PC-9 (cell line): ENCODE data around the gene ATP1A4. TPM values are rescaled to one million over a fixed set of nuclear protein-coding genes. Genes with fewer than 3 reads are reported as not detected.

Source experiments
- BruUV-seq: library from RNA; stranded (reverse); fragments of 400-500 nt; replicated peaks from 2 replicates; lab custom pipeline; 2021; lab: Mats Ljungman, UMichigan
- CTCF ChIA-PET: fragments of 300-600 bp; sonication (Branson Sonifier 250); formaldehyde crosslinking; loops from one replicate; lab custom pipeline; 2022; ENCODE audit warnings: antibody characterized with exemption; lab: Charles Lee
- POLR2A ChIA-PET: fragments of 300-600 bp; sonication (Branson Sonifier 250); formaldehyde crosslinking; loops from one replicate; lab custom pipeline; 2022; ENCODE audit warnings: antibody characterized with exemption; ENCODE audit not compliant: unreplicated experiment; lab: Charles Lee
- DNase-seq, 2 experiments: peaks; one replicate each; pipeline versions ENCODE4 v3.0.0 to v3.0.0-alpha.2; 2015 to 2022; ENCODE audit warnings: mixed read lengths in 1 of 2
- H2AFZ ChIP-seq: fragments of 200-600 bp; sonication (generic); 2 replicates; pipeline ENCODE4 v1.8.1; 2017; ENCODE audit warnings: antibody characterized with exemption
- H3F3A ChIP-seq: fragments of 200-600 bp; sonication (generic); 2 replicates; pipeline ENCODE4 v1.8.1; 2017; ENCODE audit warnings: antibody characterized with exemption, mild to moderate bottlenecking, low read depth; ENCODE audit not compliant: insufficient read depth
- H3K27ac ChIP-seq: fragments of 200-600 bp; sonication (generic); 2 replicates; pipeline ENCODE4 v1.6.1; 2016; ENCODE audit warnings: mixed run types
- H3K27me3 ChIP-seq: fragments of 200-600 bp; sonication (generic); 2 replicates; pipeline ENCODE4 v1.6.1; 2016; ENCODE audit warnings: low read depth, mixed run types; ENCODE audit not compliant: insufficient read depth
- H3K36me3 ChIP-seq: fragments of 200-600 bp; sonication (generic); 2 replicates; pipeline ENCODE4 v1.6.1; 2016; ENCODE audit warnings: low read depth, mixed run types
- H3K4me1 ChIP-seq: fragments of 200-600 bp; sonication (generic); replicated peaks from 2 replicates; pipeline ENCODE4 v1.6.1; 2016; ENCODE audit warnings: mixed run types; ENCODE audit not compliant: insufficient read depth
- H3K4me2 ChIP-seq: fragments of 200-600 bp; sonication (generic); 2 replicates; pipeline ENCODE4 v1.6.1; 2017; ENCODE audit warnings: mixed run types
- H3K4me3 ChIP-seq: fragments of 200-600 bp; sonication (generic); 2 replicates; pipeline ENCODE4 v1.6.1; 2016; ENCODE audit warnings: mixed run types
- H3K79me2 ChIP-seq: fragments of 200-600 bp; sonication (generic); 2 replicates; pipeline ENCODE4 v1.6.1; 2017; ENCODE audit warnings: low read depth, mixed run types
- H3K9me2 ChIP-seq: fragments of 200-600 bp; sonication (generic); 2 replicates; pipeline ENCODE4 v1.8.1; 2017; ENCODE audit warnings: mild to moderate bottlenecking; ENCODE audit not compliant: insufficient read depth
- H3K9me3 ChIP-seq: fragments of 200-600 bp; sonication (generic); 2 replicates; pipeline ENCODE4 v1.8.1; 2016; ENCODE audit warnings: low read depth; ENCODE audit not compliant: insufficient read depth
- H4K20me1 ChIP-seq: fragments of 200-600 bp; sonication (generic); 2 replicates; pipeline ENCODE4 v1.8.1; 2017; ENCODE audit not compliant: insufficient read depth
- CTCF ChIP-seq: fragments of 200-600 bp; sonication (generic); conservative IDR thresholded peaks from 2 replicates; pipeline ENCODE4 v1.6.1; 2017; ENCODE audit warnings: mixed run types, antibody characterized with exemption, mild to moderate bottlenecking, moderate library complexity
- EZH2 ChIP-seq: fragments of 200-600 bp; sonication (generic); IDR thresholded peaks from 2 replicates; pipeline ENCODE4 v1.8.0; 2017; ENCODE audit warnings: antibody characterized with exemption, low read depth
- intact Hi-C: fragments of 100-400 bp; cut with micrococcal nuclease; formaldehyde crosslinking; loops from one replicate; pipeline ENCODE4 v1.10.0; 2022; ENCODE audit not compliant: unreplicated experiment
- total RNA-seq: library from RNA; stranded (reverse); gene quantifications from 2 replicates; pipeline ENCODE4 v1.2.3, GENCODE V29; 2021

ATP1A4 gene
- total RNA-seq, 1 experiment from 2014 or later, result not detected

- TF ChIP-seq CTCF (no peak), EZH2 (no peak)
- Histone ChIP-seq H3K4me2 (peak overlapping the region; percentile 99), H3K4me3 (no peak overlapping the region), H2AFZ (no peak overlapping the region), H3K27me3 (no peaks in the 10 kb centered on the region), H3K27ac (no peak overlapping the region), H3K79me2 (peaks cover 46% of the 10 kb centered on the region), H3K9me2 (no peaks in the 10 kb centered on the region), H4K20me1 (peaks cover 19% of the 10 kb centered on the region), H3F3A (peaks cover 23% of the 10 kb centered on the region), H3K4me1 (peaks cover 22% of the 10 kb centered on the region), H3K36me3 (peaks cover 11% of the 10 kb centered on the region; the same call in 1 of the 2 replicates), H3K9me3 (no peaks in the 10 kb centered on the region)
- DNase-seq, result no peak
- ChIA-PET CTCF (no interaction called here), POLR2A (no interaction called here)
- intact Hi-C loops, result loop anchor here (5.0 kb wide), 1 partner anchor 175 kb away; the partner anchor contains the start of gene PIGM
- BruUV-seq, result no TSS peak
Observed at GRCh38 chr1:160207118-160207650, 55.8 kb downstream of the ATP1A4 start.

DNA sequence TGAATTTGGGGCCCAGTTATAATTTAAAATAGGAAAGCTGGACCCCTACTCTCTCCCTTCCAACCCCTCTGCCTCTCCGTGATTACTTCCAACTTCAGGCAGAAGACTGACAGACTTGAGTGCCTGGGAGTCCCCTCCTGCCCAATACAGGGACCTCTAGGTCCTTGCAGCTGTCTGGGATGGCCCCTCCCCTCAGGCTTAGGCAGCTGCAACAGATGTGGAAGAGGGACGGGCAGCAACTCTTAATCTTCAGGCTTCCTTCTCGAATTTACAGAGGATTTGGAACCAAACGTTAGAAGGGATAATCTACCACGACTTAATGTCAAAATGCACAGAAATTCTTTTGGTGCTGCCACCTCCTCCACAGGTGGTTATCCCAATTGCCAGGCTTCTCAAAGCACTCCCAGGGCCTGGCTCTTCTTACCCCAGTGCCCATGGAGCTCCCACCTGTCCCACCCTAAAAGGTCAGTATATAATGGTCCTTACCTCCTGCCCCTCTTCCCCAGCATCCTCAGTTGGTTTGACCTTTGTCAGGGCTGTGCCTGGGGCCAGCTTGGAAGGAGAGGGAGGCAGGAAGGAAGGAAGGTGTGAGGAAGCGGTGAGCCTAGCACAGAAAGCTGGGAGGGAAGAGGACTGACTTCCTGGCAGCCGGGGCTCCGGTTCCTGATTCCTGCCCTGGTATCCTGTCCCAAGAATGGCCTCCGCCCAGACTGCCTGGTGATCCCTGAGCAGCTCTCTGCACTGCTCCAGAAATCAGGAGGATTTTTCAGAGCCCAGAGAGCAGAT, 56.6 kb downstream of the ATP1A4 start:
- no peak for DNase-seq
- Histone ChIP-seq H3K36me3 (peaks cover 11% of the 10 kb centered on the region; the same call in 1 of the 2 replicates), H4K20me1 (peaks cover 19% of the 10 kb centered on the region), H3K27ac (no peak overlapping the region), H3K4me1 (peaks cover 22% of the 10 kb centered on the region), H3F3A (peaks cover 31% of the 10 kb centered on the region), H2AFZ (no peak overlapping the region), H3K79me2 (peaks cover 46% of the 10 kb centered on the region), H3K4me3 (no peak overlapping the region), H3K27me3 (no peaks in the 10 kb centered on the region), H3K9me3 (no peaks in the 10 kb centered on the region), H3K4me2 (no peak overlapping the region), H3K9me2 (no peaks in the 10 kb centered on the region)
- ChIA-PET POLR2A (no interaction called here), CTCF (no interaction called here)
- TF ChIP-seq CTCF (no peak), EZH2 (no peak)
- BruUV-seq, result no TSS peak
- intact Hi-C loops, result loop anchor here (5.0 kb wide), 1 partner anchor 176 kb away; the partner anchor contains the start of gene PIGM

DNA sequence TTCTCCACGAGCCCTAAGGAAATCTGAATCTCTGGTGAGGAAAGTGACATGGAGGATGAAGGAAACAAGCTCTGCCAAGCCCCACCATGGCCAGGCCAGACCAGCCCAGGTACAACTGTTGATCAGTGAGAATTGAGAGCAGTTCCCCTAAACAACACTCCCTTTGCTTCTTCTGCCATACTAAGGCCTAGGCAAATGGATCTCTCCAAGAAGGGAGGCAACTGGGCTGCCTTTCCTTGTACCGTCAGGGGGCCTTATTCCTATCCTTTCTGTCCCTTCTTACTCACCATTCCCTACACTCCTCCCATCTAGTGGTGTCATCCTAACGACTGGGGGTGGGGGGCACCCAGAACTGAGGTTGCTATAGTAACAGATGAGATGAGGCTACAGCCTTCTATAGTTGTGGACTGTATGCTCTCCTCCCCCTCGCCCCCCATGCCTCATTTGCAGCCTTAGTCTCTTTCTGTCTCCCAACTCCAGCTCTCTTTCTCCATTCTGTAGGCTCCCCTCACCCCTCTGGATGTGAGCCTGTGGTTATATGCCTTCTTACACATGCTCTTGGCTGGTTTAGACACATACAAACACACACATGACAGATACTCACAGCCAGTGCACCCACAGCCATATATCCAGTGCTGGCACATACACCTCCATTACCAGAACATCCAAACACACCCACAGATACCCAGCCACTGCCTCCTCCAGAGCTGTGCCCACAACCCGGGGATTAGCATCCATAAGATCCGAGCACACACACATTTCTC, 57.3 kb downstream of the ATP1A4 start:
- H3K4me2 ChIP-seq, result no peak overlapping the region
- intact Hi-C loops, result loop anchor here (5.0 kb wide), 1 partner anchor 176 kb away; the partner anchor contains the start of gene PIGM
- no peak for DNase-seq
- POLR2A ChIA-PET, result no interaction called here
- no peaks in the 10 kb centered on the region for H3K9me2 ChIP-seq
- H3K4me1 ChIP-seq, result peaks cover 22% of the 10 kb centered on the region
- peaks cover 11% of the 10 kb centered on the region; the same call in 1 of the 2 replicates for H3K36me3 ChIP-seq
- H3K27ac ChIP-seq, result no peak overlapping the region
- no TSS peak for BruUV-seq
- CTCF ChIA-PET, result no interaction called here
- H3K4me3 ChIP-seq, result no peak overlapping the region
- H3F3A ChIP-seq, result peaks cover 30% of the 10 kb centered on the region
- no peak overlapping the region for H2AFZ ChIP-seq
- no peaks in the 10 kb centered on the region for H3K27me3 ChIP-seq
- no peak for TF ChIP-seq EZH2
- TF ChIP-seq CTCF, result no peak
- peaks cover 19% of the 10 kb centered on the region for H4K20me1 ChIP-seq
- no peaks in the 10 kb centered on the region for H3K9me3 ChIP-seq
- peaks cover 46% of the 10 kb centered on the region for H3K79me2 ChIP-seq
